GM12878 (cell line): ENCODE measurements around the gene CIDEA. TPM values are rescaled to one million over a fixed set of nuclear protein-coding genes. Genes with fewer than 3 reads are reported as not detected.

ENCODE experiments used
- ATAC-seq: fragments of 200-7000 bp; cut with Tn5 transposase; 3 replicates; pipeline ENCODE4 v1.9.1; 2020; ENCODE audit warnings: mild to moderate bottlenecking, moderate library complexity
- BruUV-seq: library from RNA; stranded (reverse); fragments of 400-500 nt; replicated peaks from 2 replicates; lab custom pipeline; 2021; lab: Mats Ljungman, UMichigan
- CTCF ChIA-PET: fragments of 300-600 bp; sonication (Branson Sonifier 250); formaldehyde crosslinking; extraction: SDS; loops from one replicate; lab custom pipeline; 2021; ENCODE audit warnings: inconsistent platforms; lab: Yijun Ruan, JAX
- POLR2A ChIA-PET: fragments of 350-600 bp; formaldehyde crosslinking; extraction: SDS; loops from one replicate; lab custom pipeline; 2021; ENCODE audit warnings: inconsistent platforms; lab: Charles Lee
- RAD21 ChIA-PET: fragments of 300-600 bp; sonication (Branson Sonifier 250); formaldehyde crosslinking; loops from one replicate; lab custom pipeline; 2023; ENCODE audit warnings: antibody characterized with exemption; ENCODE audit not compliant: unreplicated experiment; lab: Charles Lee
- SMC1A ChIA-PET: fragments of 300-600 bp; sonication (Branson Sonifier 250); formaldehyde crosslinking; loops from one replicate; lab custom pipeline; 2023; ENCODE audit not compliant: unreplicated experiment, uncharacterized antibody; lab: Charles Lee
- DNase-seq: peaks from one replicate; pipeline ENCODE4 v3.0.0-alpha.2; 2011; ENCODE audit warnings: low read depth, low spot score
- FAIRE-seq: peaks from 3 replicates; lab custom pipeline; 2011; peaks lifted over from hg19 to GRCh38; lab: Jason Lieb, UNC
- H2AFZ ChIP-seq: 2 replicates; pipeline ENCODE4 v1.6.0; 2011; ENCODE audit warnings: low read depth, low read length, control low read depth; ENCODE audit not compliant: control insufficient read depth
- H3K27ac ChIP-seq: 2 replicates; pipeline ENCODE4 v1.5.1; 2011; ENCODE audit warnings: control low read depth; ENCODE audit not compliant: control insufficient read depth, insufficient read depth
- H3K27me3 ChIP-seq, 2 experiments: replicated peaks in 1 of 2; 2 replicates each; pipeline versions ENCODE4 v1.6.0 to v1.6.1; 2011; ENCODE audit warnings: low read length in 1 of 2; ENCODE audit not compliant: control insufficient read depth in 2 of 2, insufficient read depth in 2 of 2
- H3K36me3 ChIP-seq, 2 experiments: 2 replicates each; pipeline ENCODE4 v1.5.1; 2011; ENCODE audit warnings: low read length in 1 of 2; ENCODE audit not compliant: control insufficient read depth in 2 of 2, insufficient read depth in 2 of 2
- H3K4me1 ChIP-seq: 2 replicates; pipeline ENCODE4 v1.6.1; 2011; ENCODE audit warnings: mild to moderate bottlenecking, low read length, moderate library complexity, mixed read lengths; ENCODE audit not compliant: control insufficient read depth, insufficient read depth
- H3K4me2 ChIP-seq: 2 replicates; pipeline ENCODE4 v1.6.0; 2011; ENCODE audit warnings: control low read depth; ENCODE audit not compliant: control insufficient read depth, insufficient read depth
- H3K4me3 ChIP-seq: fragments of 200-600 bp; sonication (generic); 2 replicates; pipeline ENCODE4 v1.5.1; 2016
- H3K79me2 ChIP-seq: 2 replicates; pipeline ENCODE4 v1.6.0; 2011; ENCODE audit warnings: low read length; ENCODE audit not compliant: control insufficient read depth, insufficient read depth
- H3K9ac ChIP-seq: 2 replicates; pipeline ENCODE4 v1.8.0; 2011; ENCODE audit warnings: low read length, control low read depth, mixed read lengths; ENCODE audit not compliant: control insufficient read depth, insufficient read depth
- H3K9me3 ChIP-seq: replicated peaks from 3 replicates; pipeline ENCODE4 v1.5.1; 2011; ENCODE audit warnings: mild to moderate bottlenecking, low read length; ENCODE audit not compliant: control insufficient read depth, insufficient read depth
- H4K20me1 ChIP-seq: 2 replicates; pipeline ENCODE4 v1.6.0; 2011; ENCODE audit not compliant: control insufficient read depth, insufficient read depth
- BRCA1 ChIP-seq: IDR thresholded peaks from 2 replicates; pipeline ENCODE4 v1.6.1; 2011; ENCODE audit warnings: low read depth, low read length, improper control_type of control experiment
- CBX5 ChIP-seq: sonication (generic); IDR thresholded peaks from 2 replicates; pipeline ENCODE4 v1.6.1; 2016; ENCODE audit warnings: low read depth, moderate library complexity, mild to moderate bottlenecking, inconsistent platforms
- CEBPZ ChIP-seq: fragments of 150-350 bp; IDR thresholded peaks from 2 replicates; pipeline ENCODE4 v1.6.1; 2016; ENCODE audit warnings: low read depth, low read length
- CREM ChIP-seq: IDR thresholded peaks from 2 replicates; pipeline ENCODE4 v1.6.1; 2014; ENCODE audit warnings: antibody characterized with exemption, low read depth
- FOXK2 ChIP-seq: fragments of 450-650 bp; IDR thresholded peaks from 2 replicates; pipeline ENCODE4 v1.6.1; 2017; ENCODE audit warnings: mild to moderate bottlenecking, moderate library complexity
- HDAC6 ChIP-seq: fragments of 200-600 bp; sonication (generic); IDR thresholded peaks from one replicate; pipeline ENCODE4 v1.8.0; 2017; ENCODE audit warnings: antibody characterized with exemption; ENCODE audit not compliant: unreplicated experiment
- HDGF ChIP-seq: fragments of 450-650 bp; IDR thresholded peaks from 2 replicates; pipeline ENCODE4 v1.6.1; 2016; ENCODE audit warnings: antibody characterized with exemption
- MTA2 ChIP-seq: fragments of 450-650 bp; IDR thresholded peaks from 2 replicates; pipeline ENCODE4 v1.6.1; 2016; ENCODE audit warnings: low read depth, mild to moderate bottlenecking, moderate library complexity
- MTA3 ChIP-seq: IDR thresholded peaks from 2 replicates; pipeline ENCODE4 v1.6.1; 2012; ENCODE audit warnings: low read length, inconsistent platforms, borderline replicate concordance
- MYC ChIP-seq: IDR thresholded peaks from 2 replicates; pipeline ENCODE4 v1.6.1; 2011; ENCODE audit warnings: mild to moderate bottlenecking, low read length, moderate library complexity, inconsistent platforms; ENCODE audit not compliant: insufficient read depth, insufficient replicate concordance, insufficient read length, severe bottlenecking
- NBN ChIP-seq: fragments of 450-650 bp; IDR thresholded peaks from 2 replicates; pipeline ENCODE4 v1.6.1; 2016
- NFIC ChIP-seq: IDR thresholded peaks from 2 replicates; pipeline ENCODE4 v1.6.1; 2012; ENCODE audit warnings: low read depth, mild to moderate bottlenecking, inconsistent platforms, low read length, moderate library complexity
- PAX5 ChIP-seq: IDR thresholded peaks from 2 replicates; pipeline ENCODE4 v1.6.1; 2011; ENCODE audit warnings: low read depth, low read length, borderline replicate concordance
- POLR2A ChIP-seq: IDR thresholded peaks from 2 replicates; pipeline ENCODE4 v1.6.1; 2011; ENCODE audit warnings: low read depth, mild to moderate bottlenecking, low read length
- RAD21 ChIP-seq: IDR thresholded peaks from 2 replicates; pipeline ENCODE4 v1.6.1; 2011; ENCODE audit warnings: mild to moderate bottlenecking, low read depth, low read length, moderate library complexity; ENCODE audit not compliant: insufficient read depth
- RELB ChIP-seq: fragments of 450-650 bp; IDR thresholded peaks from 2 replicates; pipeline ENCODE4 v1.6.1; 2017; ENCODE audit warnings: low read depth, mild to moderate bottlenecking, moderate library complexity
- RFX5 ChIP-seq: IDR thresholded peaks from 2 replicates; pipeline ENCODE4 v1.6.1; 2011; ENCODE audit warnings: low read depth, low read length, improper control_type of control experiment
- RUNX3 ChIP-seq: IDR thresholded peaks from 2 replicates; pipeline ENCODE4 v1.6.1; 2012; ENCODE audit warnings: low read length, inconsistent platforms
- TCF12 ChIP-seq: IDR thresholded peaks from 2 replicates; pipeline ENCODE4 v1.6.1; 2011; ENCODE audit warnings: low read depth, mild to moderate bottlenecking, low read length
- ZBED1 ChIP-seq: IDR thresholded peaks from 2 replicates; pipeline ENCODE4 v1.6.1; 2016; ENCODE audit warnings: borderline replicate concordance
- WGBS: methylation state at CpG from one replicate; pipeline ENCODE4 v1.1.6; 2016; ENCODE audit warnings: low lambda C conversion rate; ENCODE audit not compliant: insufficient replicate concordance, insufficient coverage; ENCODE audit errors: missing lambda C conversion rate; 5-methylcytosine and 5-hydroxymethylcytosine counted together
- in situ Hi-C: fragments of 300-500 bp; cut with MboI; formaldehyde crosslinking; loops from 9 replicates; pipeline ENCODE4 v1.14.3; 2018; ENCODE audit warnings: mixed read lengths
- intact Hi-C: fragments of 100-400 bp; cut with micrococcal nuclease; formaldehyde crosslinking; loops from one replicate; pipeline ENCODE4 v1.14.2; 2022; ENCODE audit not compliant: unreplicated experiment
- polyA plus RNA-seq, 11 experiments: library from polyadenylated mRNA; depleted of rRNA in 4 of 11; unstranded in 6 of 11; stranded (reverse) in 5 of 11; fragments of >200 nt; fragmentation: Nextera tagmentation in 4 of 11; fragmentation: Illumina TruSeq in 1 of 11; extraction: Ambion mirVana in 4 of 11; extraction: Trizol in 1 of 11; gene quantifications; 1 replicate in 1 of 11; 2 replicates in 10 of 11; pipeline versions ENCODE4 v1.2.1 to v1.2.3, GENCODE V29; 2011 to 2016; ENCODE audit warnings: inconsistent platforms in 2 of 11, missing spikeins in 2 of 11, low read depth in 1 of 11
- total RNA-seq, 4 experiments: library from RNA; depleted of rRNA in 3 of 4; stranded (reverse); fragments of >200 nt in 3 of 4; fragmentation: Illumina TruSeq in 1 of 4; extraction: Trizol in 1 of 4; gene quantifications; 2 replicates each; pipeline versions ENCODE4 v1.2.1 to v1.2.3, GENCODE V29; 2013 to 2021

Gene CIDEA
- total and polyA plus RNA-seq, 10 of the 15 experiments (the other 5 are each of a cell fraction or from before 2014, with no cell fraction given) = not detected

- no peak for TF ChIP-seq CEBPZ
- TF ChIP-seq ZBED1 = no peak
- TF ChIP-seq, all 136 proteins: peak for 0
Measured at GRCh38 chr18:12234451-12235190, 19.5 kb upstream of the CIDEA start (continued).

GRCh38 chr18:12236141-12236540 lies 18.0 kb upstream of the CIDEA start:
- 69% methylated on average over 9 of the region's 16 CpGs for WGBS
- no peak overlapping the region for H2AFZ ChIP-seq
- H3K27me3 ChIP-seq = no peaks in the 10 kb centered on the region; a peak in 1 of 4 replicates
- in situ Hi-C loops = loop anchor here (10.0 kb wide), 1 partner anchor 141 kb away; the partner anchor contains the start of gene ANKRD62
- peaks cover 3% of the 10 kb centered on the region; the same call in 1 of the 2 replicates for H3K4me1 ChIP-seq
- no peak overlapping the region for H3K27ac ChIP-seq
- ATAC-seq = no peak
- no peaks in the 10 kb centered on the region for H3K36me3 ChIP-seq
- RAD21 ChIA-PET = interaction anchor here (0.7 to 1.0 kb wide), 4 partner anchors 25 to 167 kb away, joined by 3 to 5 read pairs (median 4); no protein-coding TSS in a partner anchor
- no peaks in the 10 kb centered on the region for H4K20me1 ChIP-seq
- no peak overlapping the region for H3K4me3 ChIP-seq
- POLR2A ChIA-PET = interaction anchor here (1.2 kb wide), 1 partner anchor 31 kb away, joined by 3 read pairs; no protein-coding TSS in a partner anchor
- no peak for DNase-seq
- CTCF ChIA-PET = interaction anchor here (0.8 to 2.0 kb wide), 10 partner anchors 11 to 580 kb away, joined by 3 to 9 read pairs (median 4); no protein-coding TSS in a partner anchor
- no peaks in the 10 kb centered on the region; the same call in 2 of the 3 replicates for H3K9me3 ChIP-seq
- intact Hi-C loops = no loop called here
- no peaks in the 10 kb centered on the region for H3K79me2 ChIP-seq
- H3K4me2 ChIP-seq = no peak overlapping the region
- no peak for FAIRE-seq
- SMC1A ChIA-PET = interaction anchor here (1.1 to 1.8 kb wide), 2 partner anchors 63 to 84 kb away, joined by 4 read pairs; no protein-coding TSS in a partner anchor
- no peak overlapping the region for H3K9ac ChIP-seq
- no TSS peak for BruUV-seq
- TF ChIP-seq NFIC (no peak), POLR2A (no peak), HDAC6 (no peak), MYC (no peak), RELB (no peak), FOXK2 (no peak), PAX5 (no peak), CBX5 (no peak), MTA2 (no peak), BRCA1 (no peak), MTA3 (no peak), RUNX3 (no peak), RAD21 (no peak), TCF12 (no peak), NBN (no peak), RFX5 (no peak), HDGF (no peak), CREM (no peak)
